ACHN (cell line): Measurements from ENCODE around the gene PLA2G4C.
A peak's percentile ranks its signal among the peaks of the same experiment; 100 is the strongest.

Experiments
- DNase-seq: peaks from one replicate; pipeline ENCODE4 v3.0.0-alpha.2; 2015
- in situ Hi-C: cut with HindIII; loops from 2 replicates; pipeline ENCODE4 v1.10.0; 2017; ENCODE audit warnings: low sequenced_read_pairs, low pct_ligation_motif_present, low pct_unique_long_range_greater_than_20kb

PLA2G4C gene

GRCh38 chr19:48110350-48110966, at the start of gene PLA2G4C:
TSS of gene PLA2G4C (minus strand) at chr19:48110817. CDS start at chr19:48106529, 4,288 bp downstream.
- in situ Hi-C loops: no loop called here
- DNase-seq: peak; percentile 91

GRCh38 chr19:48158210-48158790, 47.7 kb upstream of the PLA2G4C start:
- in situ Hi-C loops: no loop called here
- DNase-seq: no peak

GRCh38 chr19:48154003-48154402, 43.4 kb upstream of the PLA2G4C start:
- no peak for DNase-seq
- in situ Hi-C loops: no loop called here

GRCh38 chr19:48152551-48152950, 41.9 kb upstream of the PLA2G4C start:
- peak; percentile 50 for DNase-seq
- in situ Hi-C loops: no loop called here

GRCh38 chr19:48149430-48149829, 38.8 kb upstream of the PLA2G4C start:
- in situ Hi-C loops: no loop called here
- no peak for DNase-seq

- in situ Hi-C loops: no loop called here
- no peak for DNase-seq
These were observed 38.0 kb upstream of the PLA2G4C start for GRCh38 chr19:48148576-48148975.

GRCh38 chr19:48147597-48148175, 37.1 kb upstream of the PLA2G4C start:
- no peak for DNase-seq
- in situ Hi-C loops: no loop called here

GRCh38 chr19:48139053-48139452, 28.4 kb upstream of the PLA2G4C start:
- in situ Hi-C loops: no loop called here
- DNase-seq: no peak

- in situ Hi-C loops: no loop called here
- no peak for DNase-seq
These were observed 26.8 kb upstream of the PLA2G4C start for GRCh38 chr19:48137411-48137810.

- in situ Hi-C loops: no loop called here
- no peak for DNase-seq
These were observed 25.9 kb upstream of the PLA2G4C start for GRCh38 chr19:48136547-48136946.

- no peak for DNase-seq
- in situ Hi-C loops: no loop called here
These were observed 24.8 kb upstream of the PLA2G4C start for GRCh38 chr19:48135411-48135810.

GRCh38 chr19:48133094-48133493, 22.5 kb upstream of the PLA2G4C start:
- DNase-seq: no peak
- in situ Hi-C loops: no loop called here

GRCh38 chr19:48127561-48127960, 16.9 kb upstream of the PLA2G4C start:
- in situ Hi-C loops: no loop called here
- DNase-seq: no peak

GRCh38 chr19:48123907-48124651, 13.5 kb upstream of the PLA2G4C start:
- in situ Hi-C loops: no loop called here
- no peak for DNase-seq

- no peak for DNase-seq
- in situ Hi-C loops: no loop called here
These were observed 11.8 kb upstream of the PLA2G4C start for GRCh38 chr19:48122421-48122820.

- in situ Hi-C loops: no loop called here
- no peak for DNase-seq
These were observed 11.3 kb upstream of the PLA2G4C start for GRCh38 chr19:48121909-48122371.

- no peak for DNase-seq
- in situ Hi-C loops: no loop called here
These were observed 10.4 kb upstream of the PLA2G4C start for GRCh38 chr19:48121066-48121465.

- in situ Hi-C loops: no loop called here
- no peak for DNase-seq
These were observed 9.9 kb upstream of the PLA2G4C start for GRCh38 chr19:48120505-48120904.

- DNase-seq: no peak
- in situ Hi-C loops: no loop called here
These were observed 7.5 kb upstream of the PLA2G4C start for GRCh38 chr19:48118131-48118517.
